ENCODE measurements around the gene RBBP8NL.

Gene RBBP8NL

GRCh38 chr20:62387933-62388635, 39.3 kb downstream of the RBBP8NL start:
- Mint-ChIP-seq H3K27ac (peak overlapping the region; percentile 84), H3K9me3 (no peaks in the 10 kb centered on the region), H3K36me3 (ENCODE audit: low read depth) (peaks cover 31% of the 10 kb centered on the region)

GRCh38 chr20:62387219-62387913, 40.0 kb downstream of the RBBP8NL start:
- Mint-ChIP-seq H3K27me3 (ENCODE audit: low read depth, poor library complexity) (peaks cover 8% of the 10 kb centered on the region), H3K9me3 (no peaks in the 10 kb centered on the region), H3K27ac (peak overlapping the region; percentile 84), H3K36me3 (ENCODE audit: low read depth) (peaks cover 37% of the 10 kb centered on the region), H3K4me3 (peak overlapping the region; percentile 96), H3K4me1 (peaks cover 53% of the 10 kb centered on the region)
- TF ChIP-seq CTCF (IDR thresholded peaks at IDR 0.05) = no peak
- no peak for DNase-seq

More at GRCh38 chr20:62387933-62388635, 39.3 kb downstream of the RBBP8NL start:
- Mint-ChIP-seq H3K27me3 (ENCODE audit: low read depth, poor library complexity) (peaks cover 8% of the 10 kb centered on the region), H3K4me3 (peak overlapping the region; percentile 96), H3K4me1 (peaks cover 48% of the 10 kb centered on the region)
- no peak for DNase-seq
- no peak for TF ChIP-seq CTCF (IDR thresholded peaks at IDR 0.05)

GRCh38 chr20:62386383-62387218, 40.7 kb downstream of the RBBP8NL start, which contains the start of gene RPS21:
TSS of gene RPS21 (plus strand) at chr20:62387103. CDS start at chr20:62387339, 236 bp downstream.
- Mint-ChIP-seq H3K27ac (peak within 1 kb of the TSS; percentile 92), H3K4me3 (peak within 1 kb of the TSS; percentile 96), H3K36me3 (ENCODE audit: low read depth) (peaks cover 45% of the 10 kb centered on the region), H3K9me3 (peaks cover 6% of the 10 kb centered on the region), H3K27me3 (ENCODE audit: low read depth, poor library complexity) (peaks cover 8% of the 10 kb centered on the region), H3K4me1 (peaks cover 59% of the 10 kb centered on the region)
- peak; percentile 93 for DNase-seq
- no peak for TF ChIP-seq CTCF (IDR thresholded peaks at IDR 0.05)

- Mint-ChIP-seq H3K27me3 (ENCODE audit: low read depth, poor library complexity) (peaks cover 3% of the 10 kb centered on the region), H3K9me3 (peaks cover 6% of the 10 kb centered on the region), H3K4me3 (peak overlapping the region; percentile 52), H3K36me3 (ENCODE audit: low read depth) (peaks cover 22% of the 10 kb centered on the region), H3K4me1 (peaks cover 45% of the 10 kb centered on the region), H3K27ac (no peak overlapping the region)
- peak; percentile 89 for TF ChIP-seq CTCF (IDR thresholded peaks at IDR 0.05)
- peak; percentile 87 for DNase-seq
These were observed 44.8 kb downstream of the RBBP8NL start for GRCh38 chr20:62382306-62383198.

GRCh38 chr20:62381842-62382241, 45.5 kb downstream of the RBBP8NL start:
- H3K36me3 Mint-ChIP-seq (ENCODE audit: low read depth) = peaks cover 21% of the 10 kb centered on the region
- peaks cover 6% of the 10 kb centered on the region for H3K9me3 Mint-ChIP-seq
- peaks cover 48% of the 10 kb centered on the region for H3K4me1 Mint-ChIP-seq
- H3K27me3 Mint-ChIP-seq (ENCODE audit: low read depth, poor library complexity) = peaks cover 3% of the 10 kb centered on the region
- H3K4me3 Mint-ChIP-seq = no peak overlapping the region
- no peak overlapping the region for H3K27ac Mint-ChIP-seq
- TF ChIP-seq CTCF (IDR thresholded peaks at IDR 0.05) = no peak
- no peak for DNase-seq

All from nephron progenitor cell (in vitro differentiated cells).